ENCODE data around the gene AKNA. TPM values are rescaled to one million over a fixed set of nuclear protein-coding genes. Genes with fewer than 3 reads are reported as not detected.
"Not testable (repeated sequence)": the region's sequence is repeated elsewhere in the genome, so short reads cannot be mapped to it uniquely, and the experiment has no call there.

AKNA gene
- total and polyA plus RNA-seq, 2 donors from 2014 or later, result 6.1 to 52.1 TPM

- no peaks in the 10 kb centered on the region for H3K4me1 ChIP-seq (ENCODE audit: control insufficient read depth in 2 of 3, insufficient read depth in 2 of 3, low read depth in 1 of 3, low read length in 3 of 3)
- H3K27ac ChIP-seq (ENCODE audit: low read depth in 2 of 2, low read length in 2 of 2), result no peak overlapping the region
- no peak overlapping the region for H3K4me3 ChIP-seq (ENCODE audit: low read length in 3 of 3)
- no peak overlapping the region for H3K9ac ChIP-seq (ENCODE audit: low read length in 3 of 3)
- H3K27me3 ChIP-seq (ENCODE audit: control insufficient read depth, insufficient read depth, low read length), result no peaks in the 10 kb centered on the region
- H3K9me3 ChIP-seq (ENCODE audit: control insufficient read depth in 2 of 3, insufficient read depth in 1 of 3, low read length in 3 of 3), result no peaks in the 10 kb centered on the region
- H3K36me3 ChIP-seq (ENCODE audit: control insufficient read depth in 2 of 3, insufficient read depth in 3 of 3, low read length in 3 of 3), result peaks cover 0 to 5% (median 2%) of the 10 kb centered on the region in 3 donors
- intact Hi-C loops (cut with DNase I), result no loop called here
- TF ChIP-seq CTCF (IDR thresholded peaks at IDR 0.05; ENCODE audit: borderline replicate concordance, extremely low read depth, insufficient read depth), result no peak
- no peak for FAIRE-seq
- DNase-seq, result peak in 1 of 5 donors; percentile 33
These were observed 53.3 kb downstream of the AKNA start for GRCh38 chr9:114334490-114334889.

- H3K4me1 ChIP-seq (ENCODE audit: control insufficient read depth in 2 of 3, insufficient read depth in 2 of 3, low read depth in 1 of 3, low read length in 3 of 3); H3K9me3 ChIP-seq (ENCODE audit: control insufficient read depth in 2 of 3, insufficient read depth in 1 of 3, low read length in 3 of 3); H3K9ac ChIP-seq (ENCODE audit: low read length in 3 of 3); H3K4me3 ChIP-seq (ENCODE audit: low read length in 3 of 3); H3K27me3 ChIP-seq (ENCODE audit: control insufficient read depth, insufficient read depth, low read length); FAIRE-seq; H3K36me3 ChIP-seq (ENCODE audit: control insufficient read depth in 2 of 3, insufficient read depth in 3 of 3, low read length in 3 of 3); DNase-seq; intact Hi-C loops (cut with DNase I); H3K27ac ChIP-seq (ENCODE audit: low read depth in 2 of 2, low read length in 2 of 2): not testable (repeated sequence)
These were observed 54.1 kb downstream of the AKNA start for GRCh38 chr9:114333718-114334117.

GRCh38 chr9:114332474-114333040 lies 55.2 kb downstream of the AKNA start:
- H3K27me3 ChIP-seq (ENCODE audit: control insufficient read depth, insufficient read depth, low read length); intact Hi-C loops (cut with DNase I); H3K36me3 ChIP-seq (ENCODE audit: control insufficient read depth in 2 of 3, insufficient read depth in 3 of 3, low read length in 3 of 3); H3K4me1 ChIP-seq (ENCODE audit: control insufficient read depth in 2 of 3, insufficient read depth in 2 of 3, low read depth in 1 of 3, low read length in 3 of 3); H3K4me3 ChIP-seq (ENCODE audit: low read length in 3 of 3); FAIRE-seq; H3K27ac ChIP-seq (ENCODE audit: low read depth in 2 of 2, low read length in 2 of 2); H3K9me3 ChIP-seq (ENCODE audit: control insufficient read depth in 2 of 3, insufficient read depth in 1 of 3, low read length in 3 of 3); H3K9ac ChIP-seq (ENCODE audit: low read length in 3 of 3): not testable (repeated sequence)
- peak in 1 of 5 donors; percentile 35 for DNase-seq

GRCh38 chr9:114331229-114332195 lies 56.3 kb downstream of the AKNA start:
- intact Hi-C loops (cut with DNase I); H3K4me1 ChIP-seq (ENCODE audit: control insufficient read depth in 2 of 3, insufficient read depth in 2 of 3, low read depth in 1 of 3, low read length in 3 of 3); H3K36me3 ChIP-seq (ENCODE audit: control insufficient read depth in 2 of 3, insufficient read depth in 3 of 3, low read length in 3 of 3); H3K9ac ChIP-seq (ENCODE audit: low read length in 3 of 3); H3K4me3 ChIP-seq (ENCODE audit: low read length in 3 of 3); H3K27me3 ChIP-seq (ENCODE audit: control insufficient read depth, insufficient read depth, low read length); FAIRE-seq; H3K9me3 ChIP-seq (ENCODE audit: control insufficient read depth in 2 of 3, insufficient read depth in 1 of 3, low read length in 3 of 3); H3K27ac ChIP-seq (ENCODE audit: low read depth in 2 of 2, low read length in 2 of 2): not testable (repeated sequence)
- DNase-seq, result peak in 1 of 5 donors; percentile 74

- DNase-seq, result peak in 1 of 5 donors; percentile 12
- FAIRE-seq, result no peak
- Histone ChIP-seq H3K9me3 (ENCODE audit: control insufficient read depth in 2 of 3, insufficient read depth in 1 of 3, low read length in 3 of 3) (no peaks in the 10 kb centered on the region), H3K27ac (ENCODE audit: low read depth in 2 of 2, low read length in 2 of 2) (no peak overlapping the region), H3K27me3 (ENCODE audit: control insufficient read depth, insufficient read depth, low read length) (no peaks in the 10 kb centered on the region), H3K9ac (ENCODE audit: low read length in 3 of 3) (no peak overlapping the region), H3K36me3 (ENCODE audit: control insufficient read depth in 2 of 3, insufficient read depth in 3 of 3, low read length in 3 of 3) (no peaks in the 10 kb centered on the region), H3K4me1 (ENCODE audit: control insufficient read depth in 2 of 3, insufficient read depth in 2 of 3, low read depth in 1 of 3, low read length in 3 of 3) (no peaks in the 10 kb centered on the region), H3K4me3 (ENCODE audit: low read length in 3 of 3) (no peak overlapping the region)
- TF ChIP-seq CTCF (IDR thresholded peaks at IDR 0.05; ENCODE audit: borderline replicate concordance, extremely low read depth, insufficient read depth), result no peak
- intact Hi-C loops (cut with DNase I), result no loop called here
These were observed 57.1 kb downstream of the AKNA start for GRCh38 chr9:114330636-114331035.

- FAIRE-seq; H3K27me3 ChIP-seq (ENCODE audit: control insufficient read depth, insufficient read depth, low read length); H3K36me3 ChIP-seq (ENCODE audit: control insufficient read depth in 2 of 3, insufficient read depth in 3 of 3, low read length in 3 of 3); DNase-seq; H3K27ac ChIP-seq (ENCODE audit: low read depth in 2 of 2, low read length in 2 of 2); H3K4me1 ChIP-seq (ENCODE audit: control insufficient read depth in 2 of 3, insufficient read depth in 2 of 3, low read depth in 1 of 3, low read length in 3 of 3); intact Hi-C loops (cut with DNase I); H3K9ac ChIP-seq (ENCODE audit: low read length in 3 of 3); H3K9me3 ChIP-seq (ENCODE audit: control insufficient read depth in 2 of 3, insufficient read depth in 1 of 3, low read length in 3 of 3); H3K4me3 ChIP-seq (ENCODE audit: low read length in 3 of 3): not testable (repeated sequence)
These were observed 58.2 kb downstream of the AKNA start, which contains the start of gene ORM2 for GRCh38 chr9:114329625-114330022. Gene ORM2 (plus strand): TSS chr9:114329869. CDS start chr9:114329905, 36 bp downstream.

Data from kidney (tissue), 14 donors.